Loucy (cell line): ENCODE data around the gene OGDH.
"Not testable (repeated sequence)": the region's sequence is repeated elsewhere in the genome, so short reads cannot be mapped to it uniquely, and the experiment has no call there.

Source experiments
- CTCF ChIP-seq: fragments of 200-600 bp; sonication (generic); conservative IDR thresholded peaks from 2 replicates; pipeline ENCODE4 v1.5.1; 2014; ENCODE audit warnings: mild to moderate bottlenecking, antibody characterized with exemption, low read length
- EZH2phosphoT487 ChIP-seq: fragments of 200-600 bp; IDR thresholded peaks from 2 replicates; pipeline ENCODE4 v1.6.1; 2018; ENCODE audit warnings: antibody characterized with exemption, mild to moderate bottlenecking, moderate library complexity, borderline replicate concordance

GRCh38 chr7:44732971-44733370 lies 126.5 kb downstream of the OGDH start:
- TF ChIP-seq CTCF, EZH2phosphoT487: not testable (repeated sequence)
